Measurements from ENCODE around the gene PPP1R13B. TPM values are rescaled to one million over a fixed set of nuclear protein-coding genes. Genes with fewer than 3 reads are reported as not detected.
A peak's percentile ranks its signal among the peaks of the same experiment; 100 is the strongest.

PPP1R13B gene
- total RNA-seq, 1 experiment from 2014 or later, result 10.3 TPM

DNA sequence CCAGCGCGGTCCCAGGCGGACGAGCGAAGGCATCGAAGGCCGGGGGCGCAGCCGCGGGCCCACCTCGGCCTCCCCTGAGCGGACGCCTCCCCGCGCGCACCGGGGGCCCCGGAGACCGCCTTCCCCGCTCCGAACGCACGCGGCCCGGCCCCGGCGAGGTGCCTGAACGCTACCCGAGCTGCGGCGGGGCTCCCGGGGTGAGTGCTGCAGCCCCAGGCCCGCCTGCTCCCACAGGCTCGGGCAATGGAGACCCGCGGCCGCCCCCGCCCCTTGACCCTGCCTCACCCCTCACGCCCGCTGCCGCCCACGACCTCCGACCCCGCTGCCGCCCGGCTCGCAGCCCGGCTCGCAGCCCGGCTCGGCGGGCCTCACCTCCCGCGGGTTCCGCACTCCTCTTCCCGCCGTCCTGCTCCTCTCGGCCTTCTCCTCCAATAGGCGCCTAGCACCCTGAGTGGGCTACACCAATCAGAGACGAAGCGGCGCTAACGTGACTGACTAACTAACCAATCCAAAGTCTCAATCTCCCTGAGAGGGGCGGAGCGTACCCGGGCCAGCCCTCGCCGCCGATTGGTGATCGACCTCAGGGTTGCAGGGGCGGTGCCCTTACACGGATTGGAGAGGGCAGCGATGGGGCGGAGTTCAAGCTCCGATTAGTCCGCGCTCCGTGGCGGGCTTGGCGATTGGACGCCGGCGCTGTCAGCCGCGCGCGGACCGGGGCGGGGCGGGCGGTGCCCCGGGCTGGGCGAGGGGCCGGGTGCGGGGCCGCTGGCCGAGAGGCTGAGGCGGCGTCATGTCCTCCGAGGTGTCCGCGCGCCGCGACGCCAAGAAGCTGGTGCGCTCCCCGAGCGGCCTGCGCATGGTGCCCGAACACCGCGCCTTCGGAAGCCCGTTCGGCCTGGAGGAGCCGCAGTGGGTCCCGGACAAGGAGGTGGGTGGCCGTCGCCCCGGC, 132.0 kb downstream of the PPP1R13B start, which contains the start of the genes XRCC3 and ZFYVE21 (continued):
- TF ChIP-seq, protein P1, sequence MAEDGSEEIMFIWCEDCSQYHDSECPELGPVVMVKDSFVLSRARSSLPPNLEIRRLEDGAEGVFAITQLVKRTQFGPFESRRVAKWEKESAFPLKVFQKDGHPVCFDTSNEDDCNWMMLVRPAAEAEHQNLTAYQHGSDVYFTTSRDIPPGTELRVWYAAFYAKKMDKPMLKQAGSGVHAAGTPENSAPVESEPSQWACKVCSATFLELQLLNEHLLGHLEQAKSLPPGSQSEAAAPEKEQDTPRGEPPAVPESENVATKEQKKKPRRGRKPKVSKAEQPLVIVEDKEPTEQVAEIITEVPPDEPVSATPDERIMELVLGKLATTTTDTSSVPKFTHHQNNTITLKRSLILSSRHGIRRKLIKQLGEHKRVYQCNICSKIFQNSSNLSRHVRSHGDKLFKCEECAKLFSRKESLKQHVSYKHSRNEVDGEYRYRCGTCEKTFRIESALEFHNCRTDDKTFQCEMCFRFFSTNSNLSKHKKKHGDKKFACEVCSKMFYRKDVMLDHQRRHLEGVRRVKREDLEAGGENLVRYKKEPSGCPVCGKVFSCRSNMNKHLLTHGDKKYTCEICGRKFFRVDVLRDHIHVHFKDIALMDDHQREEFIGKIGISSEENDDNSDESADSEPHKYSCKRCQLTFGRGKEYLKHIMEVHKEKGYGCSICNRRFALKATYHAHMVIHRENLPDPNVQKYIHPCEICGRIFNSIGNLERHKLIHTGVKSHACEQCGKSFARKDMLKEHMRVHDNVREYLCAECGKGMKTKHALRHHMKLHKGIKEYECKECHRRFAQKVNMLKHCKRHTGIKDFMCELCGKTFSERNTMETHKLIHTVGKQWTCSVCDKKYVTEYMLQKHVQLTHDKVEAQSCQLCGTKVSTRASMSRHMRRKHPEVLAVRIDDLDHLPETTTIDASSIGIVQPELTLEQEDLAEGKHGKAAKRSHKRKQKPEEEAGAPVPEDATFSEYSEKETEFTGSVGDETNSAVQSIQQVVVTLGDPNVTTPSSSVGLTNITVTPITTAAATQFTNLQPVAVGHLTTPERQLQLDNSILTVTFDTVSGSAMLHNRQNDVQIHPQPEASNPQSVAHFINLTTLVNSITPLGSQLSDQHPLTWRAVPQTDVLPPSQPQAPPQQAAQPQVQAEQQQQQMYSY (CRISPR knock-in tag; IDR thresholded peaks at IDR 0.05), result no peak
- TF ChIP-seq, protein P2, sequence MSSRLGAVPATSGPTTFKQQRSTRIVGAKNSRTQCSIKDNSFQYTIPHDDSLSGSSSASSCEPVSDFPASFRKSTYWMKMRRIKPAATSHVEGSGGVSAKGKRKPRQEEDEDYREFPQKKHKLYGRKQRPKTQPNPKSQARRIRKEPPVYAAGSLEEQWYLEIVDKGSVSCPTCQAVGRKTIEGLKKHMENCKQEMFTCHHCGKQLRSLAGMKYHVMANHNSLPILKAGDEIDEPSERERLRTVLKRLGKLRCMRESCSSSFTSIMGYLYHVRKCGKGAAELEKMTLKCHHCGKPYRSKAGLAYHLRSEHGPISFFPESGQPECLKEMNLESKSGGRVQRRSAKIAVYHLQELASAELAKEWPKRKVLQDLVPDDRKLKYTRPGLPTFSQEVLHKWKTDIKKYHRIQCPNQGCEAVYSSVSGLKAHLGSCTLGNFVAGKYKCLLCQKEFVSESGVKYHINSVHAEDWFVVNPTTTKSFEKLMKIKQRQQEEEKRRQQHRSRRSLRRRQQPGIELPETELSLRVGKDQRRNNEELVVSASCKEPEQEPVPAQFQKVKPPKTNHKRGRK (CRISPR knock-in tag; IDR thresholded peaks at IDR 0.05; ENCODE audit: borderline replicate concordance), result no peak
- TF ChIP-seq ZNF138 (CRISPR knock-in tag; conservative IDR thresholded peaks at IDR 0.05) (no peak), TEAD1 (CRISPR knock-in tag; IDR thresholded peaks at IDR 0.05) (peak; percentile 72), NR1H2 (CRISPR knock-in tag; IDR thresholded peaks at IDR 0.05) (no peak), GTF2I (CRISPR knock-in tag; conservative IDR thresholded peaks at IDR 0.05) (no peak), MYBL2 (CRISPR knock-in tag; IDR thresholded peaks at IDR 0.05) (0 out of 2 replicates have a peak, but pooled peaks have one; percentile 31), PRRX2 (CRISPR knock-in tag; IDR thresholded peaks at IDR 0.05) (no peak), FOXJ3 (CRISPR knock-in tag; IDR thresholded peaks at IDR 0.05; ENCODE audit: borderline replicate concordance) (no peak), FOXK1 (CRISPR knock-in tag; IDR thresholded peaks at IDR 0.05) (peak; percentile 55; the same call in 1 of the 2 replicates), ZBTB21 (CRISPR knock-in tag; IDR thresholded peaks at IDR 0.05; ENCODE audit: borderline replicate concordance) (no peak), ELF4 (CRISPR knock-in tag; IDR thresholded peaks at IDR 0.05; ENCODE audit: low read depth) (no peak), HMGA2 (CRISPR knock-in tag; IDR thresholded peaks at IDR 0.05) (no peak), ZNF121 (CRISPR knock-in tag; IDR thresholded peaks at IDR 0.05) (no peak)
- TF ChIP-seq, protein P3, sequence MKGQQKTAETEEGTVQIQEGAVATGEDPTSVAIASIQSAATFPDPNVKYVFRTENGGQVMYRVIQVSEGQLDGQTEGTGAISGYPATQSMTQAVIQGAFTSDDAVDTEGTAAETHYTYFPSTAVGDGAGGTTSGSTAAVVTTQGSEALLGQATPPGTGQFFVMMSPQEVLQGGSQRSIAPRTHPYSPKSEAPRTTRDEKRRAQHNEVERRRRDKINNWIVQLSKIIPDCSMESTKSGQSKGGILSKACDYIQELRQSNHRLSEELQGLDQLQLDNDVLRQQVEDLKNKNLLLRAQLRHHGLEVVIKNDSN (CRISPR knock-in tag; IDR thresholded peaks at IDR 0.05), result peak; percentile 78; the same call in 1 of the 2 replicates
- TF ChIP-seq, protein P4, sequence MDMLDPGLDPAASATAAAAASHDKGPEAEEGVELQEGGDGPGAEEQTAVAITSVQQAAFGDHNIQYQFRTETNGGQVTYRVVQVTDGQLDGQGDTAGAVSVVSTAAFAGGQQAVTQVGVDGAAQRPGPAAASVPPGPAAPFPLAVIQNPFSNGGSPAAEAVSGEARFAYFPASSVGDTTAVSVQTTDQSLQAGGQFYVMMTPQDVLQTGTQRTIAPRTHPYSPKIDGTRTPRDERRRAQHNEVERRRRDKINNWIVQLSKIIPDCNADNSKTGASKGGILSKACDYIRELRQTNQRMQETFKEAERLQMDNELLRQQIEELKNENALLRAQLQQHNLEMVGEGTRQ (CRISPR knock-in tag; IDR thresholded peaks at IDR 0.05), result peak; percentile 83
- TF ChIP-seq, protein P5, sequence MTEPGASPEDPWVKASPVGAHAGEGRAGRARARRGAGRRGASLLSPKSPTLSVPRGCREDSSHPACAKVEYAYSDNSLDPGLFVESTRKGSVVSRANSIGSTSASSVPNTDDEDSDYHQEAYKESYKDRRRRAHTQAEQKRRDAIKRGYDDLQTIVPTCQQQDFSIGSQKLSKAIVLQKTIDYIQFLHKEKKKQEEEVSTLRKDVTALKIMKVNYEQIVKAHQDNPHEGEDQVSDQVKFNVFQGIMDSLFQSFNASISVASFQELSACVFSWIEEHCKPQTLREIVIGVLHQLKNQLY (CRISPR knock-in tag; IDR thresholded peaks at IDR 0.05), result no peak
- TF ChIP-seq, protein P6, sequence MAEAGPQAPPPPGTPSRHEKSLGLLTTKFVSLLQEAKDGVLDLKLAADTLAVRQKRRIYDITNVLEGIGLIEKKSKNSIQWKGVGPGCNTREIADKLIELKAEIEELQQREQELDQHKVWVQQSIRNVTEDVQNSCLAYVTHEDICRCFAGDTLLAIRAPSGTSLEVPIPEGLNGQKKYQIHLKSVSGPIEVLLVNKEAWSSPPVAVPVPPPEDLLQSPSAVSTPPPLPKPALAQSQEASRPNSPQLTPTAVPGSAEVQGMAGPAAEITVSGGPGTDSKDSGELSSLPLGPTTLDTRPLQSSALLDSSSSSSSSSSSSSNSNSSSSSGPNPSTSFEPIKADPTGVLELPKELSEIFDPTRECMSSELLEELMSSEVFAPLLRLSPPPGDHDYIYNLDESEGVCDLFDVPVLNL (CRISPR knock-in tag; IDR thresholded peaks at IDR 0.05; ENCODE audit: borderline replicate concordance, low read depth), result peak; percentile 92
- TF ChIP-seq, protein P7, sequence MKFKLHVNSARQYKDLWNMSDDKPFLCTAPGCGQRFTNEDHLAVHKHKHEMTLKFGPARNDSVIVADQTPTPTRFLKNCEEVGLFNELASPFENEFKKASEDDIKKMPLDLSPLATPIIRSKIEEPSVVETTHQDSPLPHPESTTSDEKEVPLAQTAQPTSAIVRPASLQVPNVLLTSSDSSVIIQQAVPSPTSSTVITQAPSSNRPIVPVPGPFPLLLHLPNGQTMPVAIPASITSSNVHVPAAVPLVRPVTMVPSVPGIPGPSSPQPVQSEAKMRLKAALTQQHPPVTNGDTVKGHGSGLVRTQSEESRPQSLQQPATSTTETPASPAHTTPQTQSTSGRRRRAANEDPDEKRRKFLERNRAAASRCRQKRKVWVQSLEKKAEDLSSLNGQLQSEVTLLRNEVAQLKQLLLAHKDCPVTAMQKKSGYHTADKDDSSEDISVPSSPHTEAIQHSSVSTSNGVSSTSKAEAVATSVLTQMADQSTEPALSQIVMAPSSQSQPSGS (CRISPR knock-in tag; IDR thresholded peaks at IDR 0.05; ENCODE audit: borderline replicate concordance, low read depth), result no peak
- TF ChIP-seq, protein P8, sequence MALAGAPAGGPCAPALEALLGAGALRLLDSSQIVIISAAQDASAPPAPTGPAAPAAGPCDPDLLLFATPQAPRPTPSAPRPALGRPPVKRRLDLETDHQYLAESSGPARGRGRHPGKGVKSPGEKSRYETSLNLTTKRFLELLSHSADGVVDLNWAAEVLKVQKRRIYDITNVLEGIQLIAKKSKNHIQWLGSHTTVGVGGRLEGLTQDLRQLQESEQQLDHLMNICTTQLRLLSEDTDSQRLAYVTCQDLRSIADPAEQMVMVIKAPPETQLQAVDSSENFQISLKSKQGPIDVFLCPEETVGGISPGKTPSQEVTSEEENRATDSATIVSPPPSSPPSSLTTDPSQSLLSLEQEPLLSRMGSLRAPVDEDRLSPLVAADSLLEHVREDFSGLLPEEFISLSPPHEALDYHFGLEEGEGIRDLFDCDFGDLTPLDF (CRISPR knock-in tag; IDR thresholded peaks at IDR 0.05), result no peak
- TF ChIP-seq, protein P9, sequence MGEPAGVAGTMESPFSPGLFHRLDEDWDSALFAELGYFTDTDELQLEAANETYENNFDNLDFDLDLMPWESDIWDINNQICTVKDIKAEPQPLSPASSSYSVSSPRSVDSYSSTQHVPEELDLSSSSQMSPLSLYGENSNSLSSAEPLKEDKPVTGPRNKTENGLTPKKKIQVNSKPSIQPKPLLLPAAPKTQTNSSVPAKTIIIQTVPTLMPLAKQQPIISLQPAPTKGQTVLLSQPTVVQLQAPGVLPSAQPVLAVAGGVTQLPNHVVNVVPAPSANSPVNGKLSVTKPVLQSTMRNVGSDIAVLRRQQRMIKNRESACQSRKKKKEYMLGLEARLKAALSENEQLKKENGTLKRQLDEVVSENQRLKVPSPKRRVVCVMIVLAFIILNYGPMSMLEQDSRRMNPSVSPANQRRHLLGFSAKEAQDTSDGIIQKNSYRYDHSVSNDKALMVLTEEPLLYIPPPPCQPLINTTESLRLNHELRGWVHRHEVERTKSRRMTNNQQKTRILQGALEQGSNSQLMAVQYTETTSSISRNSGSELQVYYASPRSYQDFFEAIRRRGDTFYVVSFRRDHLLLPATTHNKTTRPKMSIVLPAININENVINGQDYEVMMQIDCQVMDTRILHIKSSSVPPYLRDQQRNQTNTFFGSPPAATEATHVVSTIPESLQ (CRISPR knock-in tag; IDR thresholded peaks at IDR 0.05), result no peak
- TF ChIP-seq, protein P10, sequence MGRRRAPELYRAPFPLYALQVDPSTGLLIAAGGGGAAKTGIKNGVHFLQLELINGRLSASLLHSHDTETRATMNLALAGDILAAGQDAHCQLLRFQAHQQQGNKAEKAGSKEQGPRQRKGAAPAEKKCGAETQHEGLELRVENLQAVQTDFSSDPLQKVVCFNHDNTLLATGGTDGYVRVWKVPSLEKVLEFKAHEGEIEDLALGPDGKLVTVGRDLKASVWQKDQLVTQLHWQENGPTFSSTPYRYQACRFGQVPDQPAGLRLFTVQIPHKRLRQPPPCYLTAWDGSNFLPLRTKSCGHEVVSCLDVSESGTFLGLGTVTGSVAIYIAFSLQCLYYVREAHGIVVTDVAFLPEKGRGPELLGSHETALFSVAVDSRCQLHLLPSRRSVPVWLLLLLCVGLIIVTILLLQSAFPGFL (CRISPR knock-in tag; IDR thresholded peaks at IDR 0.05; ENCODE audit: borderline replicate concordance), result no peak

Data from WTC11 (cell line).